Measurements from ENCODE around the gene SIPA1L3.

The SIPA1L3 gene

DNA sequence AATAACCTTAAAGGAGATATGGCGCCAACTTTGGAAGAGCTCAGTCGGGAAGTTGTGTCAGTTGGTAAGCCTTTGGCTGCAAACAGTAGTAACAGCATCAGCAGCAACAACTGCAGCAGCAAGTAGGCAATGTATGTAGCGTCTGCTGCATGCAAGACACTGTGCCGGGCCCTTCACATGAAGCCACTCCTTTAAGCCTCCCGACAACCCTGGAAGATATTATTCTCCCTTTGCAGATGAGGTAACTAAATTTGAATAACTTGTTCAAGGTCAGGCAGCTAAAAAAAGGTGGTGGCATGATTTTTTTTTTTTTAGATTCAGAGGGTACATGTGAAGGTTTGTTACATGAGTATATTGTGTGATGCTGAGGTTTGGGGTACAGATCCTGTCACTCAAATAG, 19.7 kb downstream of the SIPA1L3 start (continued):
- TF ChIP-seq ZFP30 (CRISPR knock-in tag; IDR thresholded peaks at IDR 0.05), result no peak
- no peak for TF ChIP-seq BACH2 (CRISPR knock-in tag; IDR thresholded peaks at IDR 0.05; ENCODE audit: borderline replicate concordance)

GRCh38 chr19:37928527-37929286, 21.7 kb downstream of the SIPA1L3 start:
- TF ChIP-seq TSHZ2 (CRISPR knock-in tag; IDR thresholded peaks at IDR 0.05) (no peak), TCF4 (CRISPR knock-in tag; IDR thresholded peaks at IDR 0.05; ENCODE audit: borderline replicate concordance) (no peak), ZNF565 (CRISPR knock-in tag; conservative IDR thresholded peaks at IDR 0.05; ENCODE audit: low read depth) (no peak), ZNF70 (CRISPR knock-in tag; IDR thresholded peaks at IDR 0.05) (no peak)
- TF ChIP-seq, protein P1, sequence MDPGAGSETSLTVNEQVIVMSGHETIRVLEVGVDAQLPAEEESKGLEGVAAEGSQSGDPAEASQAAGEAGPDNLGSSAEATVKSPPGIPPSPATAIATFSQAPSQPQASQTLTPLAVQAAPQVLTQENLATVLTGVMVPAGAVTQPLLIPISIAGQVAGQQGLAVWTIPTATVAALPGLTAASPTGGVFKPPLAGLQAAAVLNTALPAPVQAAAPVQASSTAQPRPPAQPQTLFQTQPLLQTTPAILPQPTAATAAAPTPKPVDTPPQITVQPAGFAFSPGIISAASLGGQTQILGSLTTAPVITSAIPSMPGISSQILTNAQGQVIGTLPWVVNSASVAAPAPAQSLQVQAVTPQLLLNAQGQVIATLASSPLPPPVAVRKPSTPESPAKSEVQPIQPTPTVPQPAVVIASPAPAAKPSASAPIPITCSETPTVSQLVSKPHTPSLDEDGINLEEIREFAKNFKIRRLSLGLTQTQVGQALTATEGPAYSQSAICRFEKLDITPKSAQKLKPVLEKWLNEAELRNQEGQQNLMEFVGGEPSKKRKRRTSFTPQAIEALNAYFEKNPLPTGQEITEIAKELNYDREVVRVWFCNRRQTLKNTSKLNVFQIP (CRISPR knock-in tag; IDR thresholded peaks at IDR 0.05; ENCODE audit: borderline replicate concordance, low read depth), result no peak
- ATAC-seq, result no peak

DNA sequence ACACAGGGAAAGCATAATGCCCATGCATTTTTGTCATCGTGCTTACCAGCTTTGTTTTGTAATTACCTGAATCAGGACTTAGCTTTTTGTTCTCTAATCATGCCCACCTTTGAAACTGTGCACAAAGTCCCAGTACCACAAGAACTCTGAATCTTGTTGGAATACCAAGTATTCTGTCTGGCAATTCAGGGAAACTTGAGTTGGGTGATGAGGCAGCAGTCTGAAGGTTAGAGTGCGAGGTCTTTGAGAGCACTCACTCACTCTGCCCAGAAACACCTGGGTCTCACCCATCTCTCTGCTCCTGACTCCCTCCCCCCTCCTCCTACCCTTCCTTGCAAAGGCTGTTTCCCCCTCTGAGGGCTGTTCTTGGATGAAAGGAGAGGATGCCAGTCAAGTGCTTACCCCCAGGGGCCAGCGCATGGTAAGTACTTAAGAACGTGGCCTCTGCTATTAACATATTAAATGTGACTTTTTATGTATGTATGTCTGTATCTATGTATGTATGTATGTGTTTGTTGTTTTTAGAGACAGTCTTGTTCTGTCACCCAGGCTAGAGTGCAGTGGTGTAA, 22.4 kb downstream of the SIPA1L3 start:
- no peak for ATAC-seq
- TF ChIP-seq SNAI2 (CRISPR knock-in tag; IDR thresholded peaks at IDR 0.05) (no peak), ZNF70 (CRISPR knock-in tag; IDR thresholded peaks at IDR 0.05) (no peak), ZNF8 (CRISPR knock-in tag; IDR thresholded peaks at IDR 0.05) (no peak), CSDC2 (CRISPR knock-in tag; IDR thresholded peaks at IDR 0.05) (no peak), ZC3H10 (CRISPR knock-in tag; IDR thresholded peaks at IDR 0.05) (no peak), BACH2 (CRISPR knock-in tag; IDR thresholded peaks at IDR 0.05; ENCODE audit: borderline replicate concordance) (no peak), TOX (CRISPR knock-in tag; IDR thresholded peaks at IDR 0.05; ENCODE audit: borderline replicate concordance) (no peak), ESRRG (CRISPR knock-in tag; IDR thresholded peaks at IDR 0.05) (no peak), GLIS3 (CRISPR knock-in tag; IDR thresholded peaks at IDR 0.05) (no peak), ZFP3 (CRISPR knock-in tag; IDR thresholded peaks at IDR 0.05) (no peak), OSR1 (CRISPR knock-in tag; IDR thresholded peaks at IDR 0.05) (no peak)
- TF ChIP-seq, protein P1 (CRISPR knock-in tag; IDR thresholded peaks at IDR 0.05; ENCODE audit: borderline replicate concordance, low read depth), result no peak

DNA sequence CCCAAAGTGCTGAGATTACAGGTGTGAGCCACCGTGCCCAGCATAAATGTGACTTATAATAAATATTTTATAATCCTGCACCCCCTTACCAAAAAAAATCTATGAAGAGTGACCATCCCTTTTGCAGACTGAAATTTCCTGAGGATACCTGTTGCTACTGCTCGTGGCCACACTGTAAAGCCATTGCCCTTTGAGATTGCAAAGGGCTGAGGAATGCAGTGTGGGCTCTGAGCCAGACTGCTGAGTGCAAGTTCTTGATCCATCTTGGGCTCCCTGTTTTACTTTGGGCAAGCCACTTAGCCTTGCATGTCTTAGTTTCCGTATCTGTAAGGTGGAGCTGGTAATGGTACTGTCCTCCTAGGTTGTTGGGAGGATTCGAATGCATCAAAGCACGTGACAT, 23.4 kb downstream of the SIPA1L3 start:
- ATAC-seq, result no peak
- TF ChIP-seq, protein P2, sequence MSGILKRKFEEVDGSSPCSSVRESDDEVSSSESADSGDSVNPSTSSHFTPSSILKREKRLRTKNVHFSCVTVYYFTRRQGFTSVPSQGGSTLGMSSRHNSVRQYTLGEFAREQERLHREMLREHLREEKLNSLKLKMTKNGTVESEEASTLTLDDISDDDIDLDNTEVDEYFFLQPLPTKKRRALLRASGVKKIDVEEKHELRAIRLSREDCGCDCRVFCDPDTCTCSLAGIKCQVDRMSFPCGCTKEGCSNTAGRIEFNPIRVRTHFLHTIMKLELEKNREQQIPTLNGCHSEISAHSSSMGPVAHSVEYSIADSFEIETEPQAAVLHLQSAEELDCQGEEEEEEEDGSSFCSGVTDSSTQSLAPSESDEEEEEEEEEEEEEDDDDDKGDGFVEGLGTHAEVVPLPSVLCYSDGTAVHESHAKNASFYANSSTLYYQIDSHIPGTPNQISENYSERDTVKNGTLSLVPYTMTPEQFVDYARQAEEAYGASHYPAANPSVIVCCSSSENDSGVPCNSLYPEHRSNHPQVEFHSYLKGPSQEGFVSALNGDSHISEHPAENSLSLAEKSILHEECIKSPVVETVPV (CRISPR knock-in tag; IDR thresholded peaks at IDR 0.05), result no peak
- TF ChIP-seq ZNF565 (CRISPR knock-in tag; conservative IDR thresholded peaks at IDR 0.05; ENCODE audit: low read depth), result no peak
- TF ChIP-seq, protein P1 (CRISPR knock-in tag; IDR thresholded peaks at IDR 0.05; ENCODE audit: borderline replicate concordance, low read depth), result no peak
- no peak for TF ChIP-seq ZNF8 (CRISPR knock-in tag; IDR thresholded peaks at IDR 0.05)
- no peak for TF ChIP-seq TCF4 (CRISPR knock-in tag; IDR thresholded peaks at IDR 0.05; ENCODE audit: borderline replicate concordance)
- TF ChIP-seq CSDC2 (CRISPR knock-in tag; IDR thresholded peaks at IDR 0.05), result no peak
- TF ChIP-seq ZNF70 (CRISPR knock-in tag; IDR thresholded peaks at IDR 0.05), result no peak
